ENCODE measurements around the gene TTLL6.

- TF ChIP-seq CTCF (IDR thresholded peaks at IDR 0.05; ENCODE audit: low read depth, low read length, missing input control): no peak
- TF ChIP-seq REST (IDR thresholded peaks at IDR 0.05): peak; percentile 61
- peak; percentile 31 for TF ChIP-seq YY1 (IDR thresholded peaks at IDR 0.05)
- TF ChIP-seq ATF3 (IDR thresholded peaks at IDR 0.05): peak; percentile 13
- TF ChIP-seq MAX (IDR thresholded peaks at IDR 0.05): peak; percentile 47
- TF ChIP-seq SP1 (IDR thresholded peaks at IDR 0.05): peak; percentile 84
- peak in 1 of 2 donors; percentile 43 for TF ChIP-seq RAD21 (IDR thresholded peaks at IDR 0.05)
- TF ChIP-seq FOXA1 (IDR thresholded peaks at IDR 0.05): no peak
- peak; percentile 36 to 42 for TF ChIP-seq JUND (IDR thresholded peaks at IDR 0.05)
Observed at GRCh38 chr17:48841395-48841831, 24.4 kb upstream of the TTLL6 start.
